A549 (cell line): ENCODE data around the gene LSM7. TPM values are rescaled to one million over a fixed set of nuclear protein-coding genes. Genes with fewer than 3 reads are reported as not detected.

Experiments used
- ATAC-seq, 2 experiments: fragments of 200-7000 bp in 1 of 2; fragments of >200 bp in 1 of 2; cut with Nextera tagmentation in 1 of 2; cut with Tn5 transposase in 1 of 2; 3 replicates each; pipeline versions ENCODE4 v1.8.0 to v1.9.1; 2018 to 2020; ENCODE audit warnings: mild to moderate bottlenecking in 1 of 2, moderate library complexity in 1 of 2
- CTCF ChIA-PET: fragments of 300-600 bp; sonication (Branson Sonifier 250); formaldehyde crosslinking; extraction: SDS; loops from one replicate; lab custom pipeline; 2021; ENCODE audit warnings: antibody characterized with exemption, inconsistent platforms; lab: Yijun Ruan, JAX
- POLR2A ChIA-PET: fragments of 350-600 bp; formaldehyde crosslinking; extraction: SDS; loops from one replicate; lab custom pipeline; 2021; ENCODE audit warnings: antibody characterized with exemption, inconsistent platforms; lab: Yijun Ruan, JAX
- DNase-seq, 2 experiments: peaks; one replicate each; pipeline versions ENCODE4 v3.0.0 to v3.0.0-alpha.2; 2011 to 2016; ENCODE audit warnings: low read depth in 1 of 2, low spot score in 1 of 2
- FAIRE-seq: peaks from 2 replicates; lab custom pipeline; 2011; peaks lifted over from hg19 to GRCh38; lab: Jason Lieb, UNC
- H3K27ac ChIP-seq, 2 experiments: fragments of >200 bp; sonication (Bioruptor Twin); formaldehyde crosslinking; 3 replicates each; pipeline ENCODE4 v1.5.1; 2016 to 2017
- H3K4me1 ChIP-seq: fragments of >200 bp; sonication (Bioruptor Twin); formaldehyde crosslinking; 3 replicates; pipeline ENCODE4 v1.6.1; 2016
- H3K4me2 ChIP-seq: fragments of >200 bp; sonication (Bioruptor Twin); formaldehyde crosslinking; 3 replicates; pipeline ENCODE4 v1.6.1; 2016
- H3K4me3 ChIP-seq: fragments of >200 bp; sonication (Bioruptor Twin); formaldehyde crosslinking; 3 replicates; pipeline ENCODE4 v1.5.1; 2016
- H3K9me3 ChIP-seq: fragments of >200 bp; sonication (Bioruptor Twin); formaldehyde crosslinking; 3 replicates; pipeline ENCODE4 v1.6.1; 2016
- CBX2 ChIP-seq: fragments of 200-600 bp; sonication (generic); IDR thresholded peaks from 2 replicates; pipeline ENCODE4 v1.6.1; 2016; ENCODE audit warnings: low read depth, mild to moderate bottlenecking, borderline replicate concordance
- CBX8 ChIP-seq: fragments of 200-600 bp; sonication (generic); IDR thresholded peaks from 2 replicates; pipeline ENCODE4 v1.6.1; 2016
- EHMT2 ChIP-seq: fragments of 200-600 bp; sonication (generic); IDR thresholded peaks from 2 replicates; pipeline ENCODE4 v1.6.1; 2016; ENCODE audit warnings: antibody characterized with exemption, low read depth, mild to moderate bottlenecking, moderate library complexity
- EP300 ChIP-seq, 2 experiments: fragments of >200 bp; sonication (Bioruptor Twin); formaldehyde crosslinking; IDR thresholded peaks; 2 replicates in 1 of 2; 3 replicates in 1 of 2; pipeline ENCODE4 v1.6.1; 2016 to 2017
- ESRRA ChIP-seq: fragments of 150-350 bp; IDR thresholded peaks from 2 replicates; pipeline ENCODE4 v1.6.1; 2014; ENCODE audit warnings: mild to moderate bottlenecking, low read length, borderline replicate concordance
- FOSB ChIP-seq: fragments of 250-450 bp; sonication (Bioruptor Pico); IDR thresholded peaks from 2 replicates; pipeline ENCODE4 v1.5.0; 2020; ENCODE audit warnings: mild to moderate bottlenecking, moderate library complexity
- FOSL2 ChIP-seq, 2 experiments: fragments of 450-650 bp in 1 of 2; fragments of >200 bp in 1 of 2; sonication (Bioruptor Twin) in 1 of 2; formaldehyde crosslinking; IDR thresholded peaks; 2 replicates each; pipeline versions ENCODE4 v1.5.0 to v1.6.1; 2016 to 2020; ENCODE audit warnings: mild to moderate bottlenecking in 1 of 2, moderate library complexity in 1 of 2
- FOXS1 ChIP-seq: fragments of 250-450 bp; sonication (Bioruptor Pico); IDR thresholded peaks from 2 replicates; pipeline ENCODE4 v1.5.0; 2020; ENCODE audit warnings: mild to moderate bottlenecking, moderate library complexity
- HDAC2 ChIP-seq: fragments of 200-600 bp; sonication (generic); IDR thresholded peaks from 2 replicates; pipeline ENCODE4 v1.6.1; 2016
- HES2 ChIP-seq: fragments of >200 bp; sonication (Bioruptor Twin); formaldehyde crosslinking; IDR thresholded peaks from 2 replicates; pipeline ENCODE4 v1.6.1; 2016
- HEYL ChIP-seq: fragments of 250-450 bp; sonication (Bioruptor Pico); IDR thresholded peaks from 2 replicates; pipeline ENCODE4 v1.8.0; 2021; ENCODE audit warnings: mild to moderate bottlenecking, moderate library complexity
- HOXA7 ChIP-seq: fragments of 250-450 bp; sonication (Bioruptor Pico); IDR thresholded peaks from 2 replicates; pipeline ENCODE4 v1.5.0; 2020; ENCODE audit warnings: mild to moderate bottlenecking, moderate library complexity
- JUN ChIP-seq, 2 experiments: fragments of >200 bp; sonication (Bioruptor Twin); formaldehyde crosslinking; IDR thresholded peaks; 2 replicates in 1 of 2; 3 replicates in 1 of 2; pipeline ENCODE4 v1.6.1; 2016 to 2017
- KDM1A ChIP-seq: fragments of 200-600 bp; sonication (generic); IDR thresholded peaks from 2 replicates; pipeline ENCODE4 v1.6.1; 2016; ENCODE audit warnings: low read depth, mild to moderate bottlenecking
- MAX ChIP-seq: IDR thresholded peaks from 2 replicates; pipeline ENCODE4 v1.6.1; 2012
- MAZ ChIP-seq: fragments of 150-350 bp; IDR thresholded peaks from 2 replicates; pipeline ENCODE4 v1.6.1; 2014; ENCODE audit warnings: antibody characterized with exemption, low read depth, low read length, borderline replicate concordance
- MYC ChIP-seq: IDR thresholded peaks from 2 replicates; pipeline ENCODE4 v1.6.1; 2012; ENCODE audit warnings: mild to moderate bottlenecking, inconsistent platforms, low read length, improper control_type of control experiment, borderline replicate concordance
- NFE2L2 ChIP-seq: fragments of 150-350 bp; conservative IDR thresholded peaks from 2 replicates; pipeline ENCODE4 v1.6.1; 2014; ENCODE audit warnings: low read length
- NR3C1 ChIP-seq: fragments of >200 bp; sonication (Bioruptor Twin); formaldehyde crosslinking; IDR thresholded peaks from 3 replicates; pipeline ENCODE4 v1.6.1; 2017
- POLR2AphosphoS2 ChIP-seq: conservative IDR thresholded peaks from 2 replicates; pipeline ENCODE4 v1.6.1; 2012; ENCODE audit warnings: low read length, improper control_type of control experiment, inconsistent platforms
- RARB ChIP-seq: fragments of 250-450 bp; sonication (Bioruptor Pico); IDR thresholded peaks from 2 replicates; pipeline ENCODE4 v1.8.0; 2021; ENCODE audit warnings: mild to moderate bottlenecking, moderate library complexity
- RFX5 ChIP-seq: fragments of 450-650 bp; IDR thresholded peaks from 2 replicates; pipeline ENCODE4 v1.7.1; 2014; ENCODE audit warnings: antibody characterized with exemption, mild to moderate bottlenecking, moderate library complexity
- SMC3 ChIP-seq: fragments of >200 bp; sonication (Bioruptor Twin); formaldehyde crosslinking; IDR thresholded peaks from 3 replicates; pipeline ENCODE4 v1.6.1; 2018; ENCODE audit warnings: inconsistent platforms
- ZSCAN20 ChIP-seq: fragments of 250-450 bp; sonication (Bioruptor Pico); IDR thresholded peaks from 2 replicates; pipeline ENCODE4 v1.8.0; 2022; ENCODE audit warnings: mild to moderate bottlenecking, moderate library complexity
- WGBS: methylation state at CpG from one replicate; pipeline ENCODE4 v1.1.6; 2017; ENCODE audit errors: missing lambda C conversion rate; 5-methylcytosine and 5-hydroxymethylcytosine counted together
- polyA plus RNA-seq, 4 experiments: library from polyadenylated mRNA; depleted of rRNA in 3 of 4; stranded (reverse); fragments of >200 nt; fragmentation: RNase III in 1 of 4; extraction: RNeasy Plus Mini Kit Qiagen cat#74134 plus additional on column Dnase treatment in 1 of 4; gene quantifications; 2 replicates in 3 of 4; 3 replicates in 1 of 4; pipeline ENCODE4 v1.2.3, GENCODE V29; 2011 to 2017
- TF ChIP-seq, protein P1 (sequence below): fragments of 250-450 bp; sonication (Bioruptor Pico); IDR thresholded peaks from 2 replicates; pipeline ENCODE4 v1.5.0; 2021; ENCODE audit warnings: mild to moderate bottlenecking, moderate library complexity, borderline replicate concordance

Gene LSM7
- polyA plus RNA-seq, 2 of the 4 experiments (the other 2 are of a cell fraction), result 140 to 144 TPM

DNA sequence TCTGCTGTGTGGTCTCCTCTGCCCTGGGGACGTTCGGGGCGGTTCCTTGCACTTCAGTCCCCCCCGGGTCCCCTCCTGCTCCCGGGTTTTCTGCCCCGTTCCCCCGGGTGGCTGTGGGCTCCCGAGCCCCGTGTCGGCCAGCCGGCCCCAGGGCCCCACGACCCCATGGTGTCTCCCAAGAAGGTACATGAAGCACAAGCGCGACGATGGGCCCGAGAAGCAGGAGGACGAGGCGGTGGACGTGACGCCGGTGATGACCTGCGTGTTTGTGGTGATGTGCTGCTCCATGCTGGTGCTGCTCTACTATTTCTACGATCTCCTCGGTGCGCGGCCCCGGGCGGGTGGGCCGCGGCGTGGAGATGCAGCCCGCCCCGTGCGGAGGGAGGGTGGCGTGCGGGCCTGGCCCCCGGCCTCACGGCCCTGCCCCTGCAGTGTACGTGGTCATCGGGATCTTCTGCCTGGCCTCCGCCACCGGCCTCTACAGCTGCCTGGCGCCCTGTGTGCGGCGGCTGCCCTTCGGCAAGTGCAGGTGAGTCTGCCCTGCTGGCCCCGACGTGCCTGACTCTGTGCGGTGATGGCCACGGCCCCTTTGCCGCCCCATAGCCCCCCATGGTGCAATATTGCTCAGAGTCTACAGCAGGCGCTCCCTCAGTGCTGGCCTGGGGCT is 11.4 kb upstream of the LSM7 start:
- no peak for ATAC-seq
- no peak overlapping the region for H3K4me2 ChIP-seq
- no peak for TF ChIP-seq EP300 (IDR thresholded peaks at IDR 0.05)
- TF ChIP-seq RARB (CRISPR knock-in tag), result no peak
- no peak for TF ChIP-seq FOSL2 (IDR thresholded peaks at IDR 0.05)
- no peak for TF ChIP-seq FOSL2 (CRISPR knock-in tag; IDR thresholded peaks at IDR 0.05)
- TF ChIP-seq HEYL, result no peak
- TF ChIP-seq ZSCAN20 (CRISPR knock-in tag), result no peak
- no peak for TF ChIP-seq RFX5
- TF ChIP-seq MAZ, result no peak
- no peak for TF ChIP-seq HDAC2
- TF ChIP-seq, all 56 proteins: peak for 0
- no peak overlapping the region for H3K27ac ChIP-seq
- CTCF ChIA-PET, result no interaction called here
- no peak overlapping the region for H3K4me3 ChIP-seq
- H3K4me1 ChIP-seq, result no peaks in the 10 kb centered on the region
- POLR2A ChIA-PET, result no interaction called here
- DNase-seq (no peak), FAIRE-seq (no peak)
- 98% methylated on average over 19 of the region's 52 CpGs for WGBS
- no peaks in the 10 kb centered on the region for H3K9me3 ChIP-seq

DNA sequence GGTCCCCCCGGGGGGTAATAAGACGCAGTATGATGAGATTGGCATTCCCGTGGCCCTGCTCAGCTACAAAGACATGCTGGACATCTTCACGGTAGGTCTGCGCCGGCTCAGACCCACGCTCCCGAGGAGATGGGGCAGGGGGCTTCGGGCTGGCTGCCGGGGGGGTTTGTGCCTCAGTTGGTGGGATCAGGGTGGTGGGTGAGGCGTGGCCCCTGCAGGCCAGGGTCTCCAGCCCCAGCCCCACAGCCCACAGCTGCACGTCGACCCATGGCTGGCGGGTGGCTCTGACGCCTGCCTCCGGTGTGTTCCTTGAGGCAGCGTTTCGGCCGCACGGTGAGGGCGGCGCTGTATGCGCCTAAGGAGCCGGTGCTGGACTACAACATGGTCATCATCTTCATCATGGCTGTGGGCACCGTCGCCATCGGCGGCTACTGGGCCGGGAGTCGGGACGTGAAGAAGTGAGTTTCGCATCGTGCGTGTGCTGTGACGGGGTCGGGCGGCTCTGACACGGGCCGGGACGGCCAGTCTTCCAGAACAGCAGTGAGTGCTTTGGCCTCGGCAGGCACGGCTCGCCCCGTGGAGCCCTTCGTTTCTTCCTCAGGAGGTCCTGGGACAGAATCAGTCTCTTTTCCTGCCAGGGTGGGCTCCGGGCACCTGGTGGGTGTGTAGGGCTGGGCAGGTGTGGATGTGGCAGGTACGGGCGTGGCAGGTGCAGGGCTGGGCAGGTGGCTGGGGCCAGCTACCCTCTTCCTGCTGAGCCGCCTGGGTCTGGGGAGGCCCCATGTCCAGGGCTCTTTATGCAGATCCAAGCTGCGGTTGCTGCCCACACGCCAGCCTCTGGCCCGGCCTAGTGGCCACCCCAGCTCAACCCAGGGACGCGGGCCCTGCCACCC is 10.6 kb upstream of the LSM7 start:
- no peaks in the 10 kb centered on the region for H3K4me1 ChIP-seq
- no peak for FAIRE-seq
- no peaks in the 10 kb centered on the region for H3K9me3 ChIP-seq
- no peak overlapping the region for H3K27ac ChIP-seq
- no peak overlapping the region for H3K4me2 ChIP-seq
- no peak for DNase-seq
- no peak overlapping the region for H3K4me3 ChIP-seq
- no peak for ATAC-seq
- CTCF ChIA-PET, result interaction anchor here (0.8 kb wide), 1 partner anchor 275 kb away, joined by 3 read pairs; no protein-coding TSS in a partner anchor
- TF ChIP-seq FOSB (no peak), MAX (no peak), EHMT2 (no peak), POLR2AphosphoS2 (no peak), ESRRA (no peak), MYC (no peak), RARB (CRISPR knock-in tag) (no peak), NR3C1 (no peak), CBX8 (no peak), CBX2 (no peak), NFE2L2 (no peak), SMC3 (no peak), HOXA7 (CRISPR knock-in tag) (no peak), FOXS1 (CRISPR knock-in tag) (no peak), HES2 (no peak), KDM1A (no peak), JUN (IDR thresholded peaks at IDR 0.05) (no peak)
- TF ChIP-seq, protein P1, sequence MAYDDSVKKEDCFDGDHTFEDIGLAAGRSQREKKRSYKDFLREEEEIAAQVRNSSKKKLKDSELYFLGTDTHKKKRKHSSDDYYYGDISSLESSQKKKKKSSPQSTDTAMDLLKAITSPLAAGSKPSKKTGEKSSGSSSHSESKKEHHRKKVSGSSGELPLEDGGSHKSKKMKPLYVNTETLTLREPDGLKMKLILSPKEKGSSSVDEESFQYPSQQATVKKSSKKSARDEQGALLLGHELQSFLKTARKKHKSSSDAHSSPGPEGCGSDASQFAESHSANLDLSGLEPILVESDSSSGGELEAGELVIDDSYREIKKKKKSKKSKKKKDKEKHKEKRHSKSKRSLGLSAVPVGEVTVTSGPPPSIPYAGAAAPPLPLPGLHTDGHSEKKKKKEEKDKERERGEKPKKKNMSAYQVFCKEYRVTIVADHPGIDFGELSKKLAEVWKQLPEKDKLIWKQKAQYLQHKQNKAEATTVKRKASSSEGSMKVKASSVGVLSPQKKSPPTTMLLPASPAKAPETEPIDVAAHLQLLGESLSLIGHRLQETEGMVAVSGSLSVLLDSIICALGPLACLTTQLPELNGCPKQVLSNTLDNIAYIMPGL, result no peak
- 97% methylated on average over 26 of the region's 54 CpGs for WGBS
- POLR2A ChIA-PET, result no interaction called here
